Femur (tissue), 1 donor: ENCODE results near the gene AKAP13.

Experiments used
- DNase-seq: peaks from one replicate; pipeline ENCODE4 v3.0.0-alpha.2; 2017

AKAP13 gene

DNA sequence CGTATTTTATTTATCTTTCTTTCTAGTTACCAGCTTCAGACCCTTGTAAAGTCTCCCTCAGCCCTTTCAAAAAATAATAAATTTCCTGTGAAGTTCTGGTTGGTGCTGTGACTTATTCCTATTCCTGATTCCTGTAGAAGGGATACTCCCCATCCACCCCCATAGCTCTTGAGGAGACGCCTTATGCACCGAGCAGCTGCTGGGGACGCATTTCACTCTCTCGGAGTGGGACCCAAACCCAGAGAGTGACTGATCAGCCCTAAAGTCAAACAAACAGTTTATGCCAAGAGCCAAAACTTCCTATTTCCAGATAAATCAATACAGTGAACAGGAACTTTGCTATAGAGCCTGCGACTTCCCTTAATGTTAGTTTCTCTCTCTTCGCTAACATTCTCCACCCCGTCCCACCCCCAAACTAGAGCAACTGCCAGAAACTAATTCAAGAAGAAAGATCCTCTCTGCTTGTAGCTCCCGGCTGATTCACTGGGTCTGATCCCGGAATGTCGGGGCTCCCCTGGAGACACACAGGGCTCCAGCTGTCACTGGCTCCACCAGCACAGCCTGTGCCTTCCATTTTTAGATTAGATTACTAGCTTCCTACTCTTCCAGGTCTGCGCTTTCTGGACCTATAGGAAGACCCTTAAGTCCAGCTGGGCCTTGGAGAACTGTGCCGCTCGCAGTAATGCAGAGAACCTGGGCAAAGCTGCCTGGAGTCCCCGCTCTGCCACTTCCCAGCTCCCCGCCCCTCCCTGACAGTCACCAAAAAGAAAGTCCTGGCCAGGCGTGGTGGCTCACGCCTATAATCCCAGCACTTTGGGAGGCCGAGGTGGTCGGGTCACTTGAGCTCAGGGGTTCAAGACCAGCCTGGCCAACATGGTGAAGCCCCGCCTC is 369.1 kb downstream of the AKAP13 start:
- DNase-seq: peak; percentile 88

DNA sequence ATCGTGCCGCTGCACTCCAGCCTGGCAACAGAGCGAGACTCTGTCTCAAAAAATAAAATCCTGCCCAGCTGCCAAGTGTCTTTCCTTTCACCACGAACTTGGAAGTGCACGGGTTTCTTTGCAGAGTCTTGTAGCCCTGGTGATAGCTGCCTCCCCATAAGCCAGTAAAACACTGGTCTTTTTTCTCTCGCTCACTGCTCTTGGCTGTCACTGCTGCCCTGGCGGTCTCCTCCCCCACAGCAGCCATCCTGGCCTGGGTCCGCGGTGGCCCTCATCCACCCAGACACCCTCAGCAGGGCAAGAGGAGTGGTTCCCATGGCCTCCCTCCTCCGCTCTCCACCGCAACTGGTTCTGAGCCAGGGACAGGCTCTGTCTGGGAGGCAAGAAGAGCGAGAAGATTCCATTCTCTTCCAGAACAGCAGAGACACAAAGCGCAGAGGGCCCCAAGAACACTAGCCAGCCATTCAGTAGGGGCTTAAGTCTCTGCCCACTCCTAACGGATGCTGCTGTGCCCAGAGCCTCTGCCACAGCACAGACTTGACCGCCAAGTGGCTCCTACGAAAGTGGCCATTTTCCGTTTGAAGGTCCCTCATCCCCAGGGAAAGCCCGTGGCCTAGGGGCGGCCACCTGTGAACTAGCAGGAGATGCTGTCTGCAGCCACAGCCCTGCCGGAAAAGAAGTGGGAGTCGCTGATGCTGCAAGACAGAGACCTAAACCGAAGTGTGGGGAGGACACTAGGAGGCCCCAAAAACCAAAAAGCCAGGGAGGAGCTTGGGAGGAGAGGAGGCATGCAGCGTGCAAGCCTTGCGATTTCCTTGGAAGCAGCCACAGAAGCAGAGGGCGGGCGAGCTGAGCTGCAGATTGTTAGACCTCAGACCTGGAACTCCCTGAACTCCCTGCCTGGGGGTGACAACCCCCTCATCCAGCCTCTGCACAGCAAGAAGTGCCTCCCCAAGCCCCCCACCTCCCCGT is 370.2 kb downstream of the AKAP13 start:
- peak; percentile 92 for DNase-seq

DNA sequence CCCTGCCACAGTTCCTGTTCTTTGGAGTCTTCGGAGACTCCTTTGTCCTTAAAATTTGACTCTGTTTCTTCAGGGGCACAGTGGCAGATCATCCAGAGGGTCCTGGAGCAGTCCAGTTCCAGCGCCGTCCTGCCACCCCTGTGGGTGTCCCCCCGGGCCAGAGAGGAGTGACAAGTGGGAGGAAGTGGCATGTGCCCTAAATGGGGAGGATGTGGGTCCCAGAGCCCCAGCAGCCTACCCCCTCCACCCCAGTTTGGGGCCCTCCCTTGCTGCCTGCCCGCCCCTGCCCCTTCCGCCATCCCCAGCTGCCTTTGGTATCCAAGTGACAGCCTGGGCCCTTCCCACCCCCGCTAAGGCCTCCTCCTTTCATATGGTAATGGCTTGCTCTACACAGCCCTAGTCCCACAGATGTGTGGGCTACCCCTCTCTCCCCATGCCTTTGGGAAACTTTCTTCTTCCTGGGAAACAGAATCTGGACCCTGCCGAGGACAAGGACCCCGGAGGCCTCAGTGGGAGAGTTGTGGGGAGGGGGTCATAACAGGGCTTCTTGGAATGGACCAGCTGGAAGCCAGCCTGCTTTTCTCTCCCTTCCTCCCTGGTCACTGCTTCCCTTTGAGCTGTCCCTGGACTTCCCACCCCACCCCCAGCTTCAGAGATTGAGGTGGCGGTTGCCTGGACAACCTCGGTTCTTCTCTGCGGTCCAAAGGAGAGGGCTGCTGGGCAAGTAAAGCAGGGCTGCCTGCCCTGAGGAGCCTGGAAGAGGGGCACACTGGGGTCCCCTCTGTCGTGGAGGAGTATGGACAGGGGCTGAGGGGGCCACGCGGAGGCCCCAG is 371.1 kb downstream of the AKAP13 start:
- DNase-seq: peak; percentile 53

DNA sequence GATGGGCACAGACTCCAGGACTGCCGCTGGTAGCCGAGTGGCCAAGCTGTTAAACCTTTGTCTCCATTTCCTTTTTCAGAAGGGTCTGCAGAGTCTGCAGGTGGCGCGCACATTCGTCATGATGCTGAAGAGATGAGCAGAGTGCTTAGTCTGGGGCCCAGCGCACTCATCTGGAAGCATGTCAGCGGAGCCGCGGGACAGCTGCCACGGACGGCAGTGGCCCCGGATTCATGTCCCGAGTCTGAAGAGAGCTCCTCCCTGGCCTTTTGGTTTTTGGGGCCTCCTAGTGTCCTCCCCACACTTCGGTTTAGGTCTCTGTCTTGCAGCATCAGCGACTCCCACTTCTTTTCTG is 371.7 kb downstream of the AKAP13 start:
- DNase-seq: peak; percentile 38

DNA sequence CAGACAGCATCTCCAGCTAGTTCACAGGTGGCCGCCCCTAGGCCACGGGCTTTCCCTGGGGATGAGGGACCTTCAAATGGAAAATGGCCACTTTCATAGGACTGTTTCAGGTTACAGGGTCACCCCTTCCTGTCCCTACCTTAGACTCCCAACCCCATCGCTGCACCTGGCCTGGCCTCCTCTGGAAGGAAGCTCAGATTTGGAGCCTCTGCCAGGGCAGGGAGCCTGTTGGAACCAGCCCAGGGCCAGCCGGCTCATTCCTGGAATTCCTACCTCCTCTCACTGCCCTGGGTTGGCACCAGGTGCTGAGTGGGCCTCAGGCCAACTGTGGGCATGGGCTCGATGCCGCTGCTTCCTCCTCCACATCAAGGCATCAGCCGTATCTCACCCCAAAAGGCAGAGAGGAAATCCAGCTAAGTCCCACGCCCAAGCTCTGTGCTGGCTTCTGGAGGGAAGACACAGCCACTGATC is 372.1 kb downstream of the AKAP13 start:
- peak; percentile 70 for DNase-seq

DNA sequence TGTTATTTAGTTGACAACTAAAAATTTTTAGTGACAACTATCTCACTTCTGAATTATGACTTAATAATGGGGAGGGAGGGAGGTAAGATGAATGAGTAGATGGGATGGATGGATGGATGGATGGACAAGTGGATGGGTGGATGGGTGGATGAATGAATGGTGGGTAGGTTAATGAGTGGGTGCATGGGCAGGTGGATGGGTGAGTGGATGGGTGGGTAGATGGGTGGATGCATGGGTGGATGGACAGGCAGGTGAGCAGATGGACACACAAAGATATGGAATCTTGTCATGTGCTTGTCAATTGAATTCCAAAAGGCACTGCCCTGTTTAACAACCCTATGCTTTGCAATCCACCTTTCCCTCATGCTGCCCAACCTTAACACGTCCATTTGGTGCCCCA is 372.9 kb downstream of the AKAP13 start:
- peak; percentile 4 for DNase-seq

DNA sequence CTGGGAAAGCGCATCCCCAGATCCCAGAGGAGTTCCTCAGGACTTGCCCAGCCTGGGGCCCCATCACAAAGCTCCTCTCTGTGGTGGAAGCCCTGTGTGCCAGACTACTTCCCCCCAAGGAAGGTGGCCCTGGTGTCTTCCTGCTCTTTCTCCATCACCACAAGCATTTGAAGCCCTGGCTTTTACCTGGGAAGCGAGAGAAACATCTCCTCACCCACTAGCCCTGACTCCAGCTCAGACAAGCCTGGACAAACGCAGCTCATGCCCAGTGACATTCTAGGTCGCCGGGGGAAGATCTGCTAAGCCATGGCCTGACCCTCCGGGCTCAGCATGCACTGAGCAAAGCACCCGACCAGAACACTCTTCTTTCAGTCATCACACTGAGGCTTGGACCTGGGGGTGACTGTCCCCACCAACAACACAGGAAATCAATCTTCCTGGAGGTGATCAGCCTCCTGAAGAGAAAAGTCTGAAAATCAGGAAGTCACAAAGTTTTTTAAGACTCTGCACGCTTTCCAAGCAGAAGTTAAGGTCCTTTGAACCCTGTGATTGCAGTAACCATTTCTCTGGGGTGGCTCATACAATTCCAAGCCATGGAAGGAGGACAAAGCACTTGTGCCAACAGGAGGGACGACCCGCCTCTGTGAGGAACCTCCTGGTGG is 373.5 kb downstream of the AKAP13 start:
- peak; percentile 10 for DNase-seq

DNA sequence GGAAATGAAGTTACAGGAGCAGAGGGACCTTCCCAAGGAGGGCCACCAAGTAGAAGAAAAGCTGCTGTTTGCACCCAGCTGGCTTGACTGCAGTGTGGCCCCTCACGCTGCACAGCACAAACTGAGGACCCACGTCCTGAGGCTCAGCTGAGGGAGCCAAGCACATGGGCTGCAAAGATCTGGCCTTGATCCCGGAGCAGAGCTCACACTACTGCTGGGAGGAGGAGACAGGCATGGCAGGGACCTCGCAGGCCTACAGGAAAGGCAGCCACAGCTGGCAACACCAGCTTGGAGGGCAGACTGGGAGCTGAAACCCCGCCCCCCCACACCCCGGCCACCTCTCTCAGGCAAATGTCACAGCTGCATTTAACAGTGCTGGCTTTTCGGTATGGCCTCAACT is 374.6 kb downstream of the AKAP13 start:
- peak; percentile 76 for DNase-seq

DNA sequence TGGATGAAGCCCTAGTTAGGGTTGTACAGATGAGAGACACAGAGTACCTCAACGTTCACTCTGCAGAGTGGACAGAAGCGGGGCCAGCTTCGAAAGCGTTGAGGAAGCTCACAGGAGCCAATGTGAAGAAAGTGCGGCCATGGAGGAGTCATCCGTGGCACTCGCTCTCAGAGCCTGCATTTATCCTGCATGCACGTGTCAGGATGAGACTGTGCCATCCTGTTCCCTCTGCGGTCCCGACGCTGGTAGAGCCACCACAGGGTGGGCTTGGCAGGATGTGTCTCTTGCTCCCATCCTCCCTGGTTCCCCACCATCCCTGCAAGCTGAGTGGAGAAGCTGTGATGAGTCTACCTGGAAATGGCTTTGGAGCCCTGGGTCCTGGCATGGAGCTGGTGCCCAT is 375.1 kb downstream of the AKAP13 start:
- peak; percentile 11 for DNase-seq

DNA sequence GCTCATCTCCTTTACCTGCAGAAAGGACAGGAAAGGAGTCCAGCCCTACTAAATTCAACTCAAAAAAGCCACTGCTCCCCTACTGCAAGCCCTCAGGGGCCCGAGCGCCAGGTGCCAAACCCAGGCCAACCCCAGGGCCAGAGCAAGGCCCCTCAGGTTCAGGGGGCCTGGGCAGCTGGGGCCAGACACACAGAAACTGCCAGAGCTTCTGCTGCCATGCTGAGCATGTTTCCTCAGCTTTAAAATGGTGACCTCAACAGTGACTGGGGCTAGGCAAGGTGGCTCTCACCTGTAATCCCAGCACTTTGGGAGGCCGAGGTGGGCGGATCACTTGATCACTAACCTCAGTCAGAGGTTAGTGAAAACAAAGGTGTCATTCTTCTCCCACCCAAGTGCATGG is 375.5 kb downstream of the AKAP13 start:
- peak; percentile 10 for DNase-seq

DNA sequence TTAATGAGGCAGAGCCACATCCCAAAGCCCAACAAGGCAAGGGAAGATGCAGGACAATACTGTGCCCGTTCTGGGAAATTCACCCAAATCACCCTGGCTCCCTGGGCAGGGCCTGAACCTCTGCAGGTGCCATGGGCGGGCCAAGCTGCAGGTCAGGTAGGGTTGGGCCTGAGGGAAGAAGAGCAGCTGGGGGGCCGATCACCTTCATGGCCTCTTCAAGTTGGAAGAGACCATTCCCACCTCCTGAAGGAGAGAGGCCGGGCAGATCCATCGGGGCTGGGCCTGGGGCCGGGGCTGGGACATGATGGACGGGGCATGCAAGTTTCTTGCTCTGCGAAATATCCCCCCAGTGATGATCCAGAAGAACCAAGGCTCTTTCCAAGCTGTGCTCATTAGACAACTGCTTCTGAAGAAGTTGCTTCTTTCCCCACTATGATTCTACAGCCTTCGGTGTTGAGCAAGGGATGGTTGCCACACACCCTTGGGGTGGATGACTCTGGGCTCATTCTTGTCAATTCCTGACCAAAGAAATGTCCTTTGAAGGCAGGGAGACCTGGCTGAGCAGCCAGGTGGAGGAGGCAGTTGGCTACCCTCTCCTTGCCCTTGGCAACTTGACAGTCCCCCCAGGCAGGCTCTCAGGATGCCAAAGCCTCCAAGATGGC is 376.1 kb downstream of the AKAP13 start:
- peak; percentile 16 for DNase-seq

DNA sequence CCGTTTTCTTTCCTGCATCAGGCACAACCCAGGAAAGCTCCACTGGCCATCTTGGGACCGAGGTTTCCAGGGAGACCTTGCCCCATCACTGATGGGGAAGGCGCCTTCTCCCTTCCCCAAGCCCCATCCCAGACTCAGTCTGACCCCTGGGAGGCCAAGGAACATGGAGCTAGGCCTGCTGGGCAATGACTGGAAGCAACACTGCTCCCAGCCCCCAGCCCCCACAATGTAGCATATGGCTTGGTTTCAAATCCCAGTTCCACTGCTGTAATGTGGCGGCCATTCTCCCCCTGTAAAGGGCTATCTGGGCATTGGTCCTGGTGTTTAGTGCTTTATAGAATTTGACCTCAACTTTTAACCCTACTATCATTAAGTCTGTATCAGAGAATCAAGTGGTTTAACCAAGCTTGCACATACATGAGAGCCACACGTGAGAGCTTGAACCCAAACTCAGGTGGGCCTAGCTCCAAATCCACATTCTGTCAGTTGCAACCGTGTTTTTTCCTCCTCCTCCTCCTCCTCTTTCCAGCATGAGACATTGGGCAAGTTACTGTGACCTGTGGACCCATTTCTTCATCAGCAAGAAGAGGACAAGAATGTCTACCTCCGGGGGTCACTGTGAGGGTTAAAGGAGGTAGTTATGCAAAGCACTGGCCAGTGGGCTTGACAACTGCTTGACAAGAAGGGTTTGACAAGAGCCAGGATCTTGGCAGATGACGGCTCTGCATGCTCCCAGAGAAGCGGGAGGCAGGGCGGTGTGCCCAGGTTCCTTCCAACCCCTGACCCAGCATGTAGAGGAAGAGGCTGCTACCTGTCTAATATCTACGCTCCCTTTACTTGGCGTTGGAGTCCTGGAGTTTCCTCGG is 376.9 kb downstream of the AKAP13 start:
- peak; percentile 18 for DNase-seq

DNA sequence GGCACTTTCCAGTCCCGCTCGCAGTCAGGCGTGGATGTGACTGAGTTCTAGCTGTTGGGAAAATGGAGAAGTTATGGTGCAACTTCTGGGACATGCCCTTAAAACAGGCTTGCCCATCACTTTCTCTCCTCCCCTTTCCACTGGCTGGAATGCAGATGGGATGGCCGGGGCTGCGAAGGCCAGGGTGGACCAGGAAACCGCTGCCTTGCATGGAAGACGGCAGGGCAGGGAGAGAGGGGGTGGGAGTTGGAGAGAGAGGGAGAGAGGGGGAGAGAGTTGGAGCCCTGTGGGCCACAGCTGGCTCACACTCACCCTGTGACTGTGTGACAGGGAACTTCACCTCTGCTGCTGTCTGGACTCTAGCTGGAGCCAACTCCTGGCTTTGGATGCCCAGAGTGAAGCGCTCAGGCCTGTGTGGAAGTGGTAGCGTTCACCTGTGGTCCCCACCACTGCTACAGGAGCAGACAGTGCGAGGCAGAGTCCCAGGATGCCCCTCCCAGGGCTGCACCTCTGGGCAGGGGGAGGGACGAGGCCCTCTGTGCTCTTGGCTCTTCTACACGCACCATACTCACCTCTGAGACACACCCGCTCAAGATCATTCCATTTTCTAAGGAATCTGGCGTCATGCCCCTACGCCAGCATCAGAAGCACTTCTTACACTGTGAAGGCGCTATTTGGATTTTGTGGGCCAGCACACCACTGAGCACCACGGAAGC is 377.7 kb downstream of the AKAP13 start:
- peak; percentile 14 for DNase-seq

DNA sequence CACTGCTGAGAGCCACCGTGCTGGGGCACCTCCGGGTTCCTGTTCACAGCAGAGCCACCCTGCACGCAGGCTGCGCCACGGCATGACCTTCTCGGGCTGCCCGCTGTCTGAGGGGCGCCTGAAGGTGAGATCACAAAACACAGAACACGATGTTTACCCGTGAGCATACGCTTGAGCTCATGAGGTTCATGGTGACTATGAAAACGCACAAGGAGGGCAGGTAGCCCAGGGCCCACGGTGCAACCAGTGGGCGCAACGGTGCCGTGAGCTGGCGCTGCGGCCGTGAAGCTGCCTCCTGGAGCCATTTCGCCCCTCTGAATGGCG is 378.2 kb downstream of the AKAP13 start:
- peak; percentile 8 for DNase-seq

DNA sequence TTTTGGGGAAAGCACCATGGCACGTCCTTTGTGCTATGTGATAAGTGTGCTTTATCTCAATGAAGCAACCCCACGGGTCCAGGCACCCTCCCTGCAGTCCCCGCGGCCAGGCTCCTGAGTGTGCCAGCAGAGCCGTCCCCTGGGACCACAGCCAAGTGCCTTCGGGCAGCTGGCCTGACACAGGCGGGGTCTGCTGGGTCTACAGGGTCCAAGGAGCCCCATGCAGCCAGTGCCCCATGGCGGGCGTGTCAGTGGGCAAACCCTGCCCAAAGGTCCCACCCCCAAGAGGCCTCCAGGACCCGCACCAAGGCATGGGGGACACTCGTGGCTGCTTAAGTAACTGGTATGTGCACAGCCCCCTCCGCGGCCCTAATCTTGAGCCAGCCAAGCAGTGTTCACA is 379.0 kb downstream of the AKAP13 start:
- no peak for DNase-seq

DNA sequence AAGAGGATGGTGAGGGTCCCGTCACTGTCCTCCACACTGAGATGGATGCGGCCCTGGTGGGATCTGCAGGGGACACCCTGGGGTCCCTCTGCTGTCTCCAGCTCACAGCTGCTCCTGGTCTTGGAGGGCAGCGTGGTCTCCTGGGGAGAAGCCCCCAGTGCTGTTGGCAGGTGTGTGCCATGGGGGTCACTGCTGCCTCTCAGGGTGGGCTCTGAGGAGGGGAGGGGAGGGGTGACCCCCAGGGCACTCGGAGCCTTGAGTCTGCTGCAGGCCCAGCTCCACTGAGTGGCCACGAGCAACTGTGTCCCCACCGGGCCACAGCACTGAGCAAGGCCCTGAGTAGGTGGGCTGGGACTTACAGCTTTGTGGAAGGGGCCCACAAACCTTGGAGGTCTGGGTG is 379.6 kb downstream of the AKAP13 start:
- DNase-seq: no peak

DNA sequence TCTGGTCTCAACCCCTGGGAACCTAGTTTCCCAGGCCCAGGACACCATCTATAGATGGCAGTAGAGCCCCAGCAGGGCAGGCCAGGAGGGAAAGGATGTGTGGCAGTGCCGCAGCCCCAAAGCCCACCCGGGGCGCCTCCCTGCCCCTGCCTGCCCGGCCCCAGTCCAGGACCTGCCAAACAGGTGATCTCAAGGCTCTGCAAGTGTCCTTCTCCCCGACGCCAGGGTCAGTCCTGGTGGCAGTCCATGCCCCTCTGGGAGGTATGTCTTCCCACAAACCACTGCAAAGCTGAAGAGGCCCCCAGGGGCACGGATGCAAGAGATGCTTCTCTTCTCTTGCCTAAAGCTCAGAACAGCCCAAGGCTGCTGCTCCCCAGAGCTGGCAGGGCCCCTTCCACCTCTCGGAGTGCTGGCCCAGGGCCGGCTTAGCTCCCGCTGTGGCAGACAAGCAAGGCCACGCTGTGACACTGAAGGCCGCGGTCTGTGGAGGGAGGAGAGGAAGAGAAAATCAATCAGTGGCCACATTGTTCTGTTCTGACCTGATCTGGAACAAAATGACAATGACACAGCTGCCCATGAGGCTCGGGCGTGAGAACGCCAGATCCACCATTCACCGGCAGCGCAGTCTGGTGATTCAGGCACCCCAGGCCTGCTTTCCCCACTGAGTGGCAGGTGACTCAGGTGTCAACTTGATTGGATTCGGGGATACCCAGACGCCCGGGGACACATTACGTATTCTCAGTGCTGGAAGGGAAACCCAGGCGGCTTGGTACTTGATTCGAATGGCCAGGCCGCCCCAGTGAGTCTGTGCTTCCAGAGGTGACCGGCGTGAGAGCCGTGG is 380.3 kb downstream of the AKAP13 start:
- DNase-seq: no peak

DNA sequence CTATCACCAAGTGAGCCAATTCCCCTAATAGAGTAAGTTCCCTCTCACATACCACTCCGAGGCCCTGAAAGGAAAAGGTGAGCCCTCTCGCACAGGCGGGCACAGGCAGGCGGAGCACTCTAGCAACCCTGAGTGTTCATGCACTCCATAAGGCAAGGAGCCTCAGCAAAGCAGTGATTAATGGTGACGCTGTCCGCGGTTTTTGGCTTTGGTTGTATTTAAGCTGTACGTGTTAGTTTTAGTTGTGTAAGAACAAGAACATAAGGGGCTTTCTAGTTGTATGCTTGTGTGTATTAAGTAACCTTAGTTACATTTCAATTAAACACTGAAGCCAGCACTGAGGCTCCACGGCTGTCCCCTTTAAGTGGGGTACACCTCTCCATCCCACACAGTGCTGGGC is 381.2 kb downstream of the AKAP13 start:
- no peak for DNase-seq
